Mesendoderm (in vitro differentiated cells): ENCODE data around the gene NEK10.

ENCODE experiments used
- DNase-seq: peaks from one replicate; pipeline ENCODE4 v3.0.0; 2013
- H2AK5ac ChIP-seq: 2 replicates; pipeline ENCODE4 v1.6.1; 2013; ENCODE audit warnings: low read length, inconsistent platforms
- H2BK120ac ChIP-seq: 2 replicates; pipeline ENCODE4 v1.6.1; 2013; ENCODE audit warnings: low read depth, mild to moderate bottlenecking, low read length, moderate library complexity, mixed read lengths
- H2BK15ac ChIP-seq: replicated peaks from 2 replicates; pipeline ENCODE4 v1.6.1; 2013; ENCODE audit warnings: low read depth, mild to moderate bottlenecking, moderate library complexity
- H2BK5ac ChIP-seq: 2 replicates; pipeline ENCODE4 v1.6.1; 2013; ENCODE audit warnings: low read length, inconsistent platforms
- H3K18ac ChIP-seq: 2 replicates; pipeline ENCODE4 v1.6.1; 2013; ENCODE audit warnings: mild to moderate bottlenecking, low read length, mixed read lengths
- H3K23ac ChIP-seq: one replicate; pipeline ENCODE4 v1.6.1; 2013; ENCODE audit warnings: low read length
- H3K27ac ChIP-seq: 2 replicates; pipeline ENCODE4 v1.5.1; 2013; ENCODE audit warnings: low read depth, mild to moderate bottlenecking, inconsistent platforms, low read length, moderate library complexity
- H3K27me3 ChIP-seq: 2 replicates; pipeline ENCODE4 v1.6.1; 2013; ENCODE audit warnings: low read length, control low read depth, mild to moderate bottlenecking, inconsistent platforms; ENCODE audit not compliant: insufficient read depth, poor library complexity
- H3K36me3 ChIP-seq: 2 replicates; pipeline ENCODE4 v1.6.1; 2013; ENCODE audit warnings: low read length, inconsistent platforms; ENCODE audit not compliant: control insufficient read depth, insufficient read depth
- H3K4ac ChIP-seq: one replicate; pipeline ENCODE4 v1.6.1; 2013; ENCODE audit warnings: low read depth, mild to moderate bottlenecking, low read length, moderate library complexity
- H3K4me1 ChIP-seq: 2 replicates; pipeline ENCODE4 v1.6.1; 2013; ENCODE audit warnings: low read depth, low read length, inconsistent platforms; ENCODE audit not compliant: control insufficient read depth
- H3K4me2 ChIP-seq: 2 replicates; pipeline ENCODE4 v1.6.1; 2013; ENCODE audit warnings: low read length
- H3K4me3 ChIP-seq: 2 replicates; pipeline ENCODE4 v1.5.1; 2013; ENCODE audit warnings: mild to moderate bottlenecking, low read length
- H3K56ac ChIP-seq: one replicate; pipeline ENCODE4 v1.6.1; 2013; ENCODE audit warnings: low read length
- H3K79me1 ChIP-seq: 2 replicates; pipeline ENCODE4 v1.6.1; 2013; ENCODE audit warnings: low read length, inconsistent platforms
- H3K79me2 ChIP-seq: 2 replicates; pipeline ENCODE4 v1.6.1; 2013; ENCODE audit warnings: mild to moderate bottlenecking, low read length; ENCODE audit not compliant: control insufficient read depth, insufficient read depth
- H3K9ac ChIP-seq: 2 replicates; pipeline ENCODE4 v1.6.1; 2013; ENCODE audit warnings: low read length, inconsistent platforms
- H4K5ac ChIP-seq: one replicate; pipeline ENCODE4 v1.6.1; 2013; ENCODE audit warnings: low read length
- H4K8ac ChIP-seq: one replicate; pipeline ENCODE4 v1.6.1; 2013; ENCODE audit warnings: low read depth, mild to moderate bottlenecking, control low read depth, low read length, moderate library complexity
- WGBS: extraction: QIAGEN DNeasy Blood & Tissue Kit; methylation state at CpG from one replicate; pipeline ENCODE4 v1.1.7; 2013; ENCODE audit warnings: low lambda C conversion rate, missing lambda C conversion rate; ENCODE audit not compliant: insufficient coverage; ENCODE audit errors: extremely low coverage; 5-methylcytosine and 5-hydroxymethylcytosine counted together

NEK10 gene

GRCh38 chr3:27376109-27376772 is 7.1 kb upstream of the NEK10 start:
- no peak for DNase-seq
- no peak overlapping the region for H3K27ac ChIP-seq
- H4K5ac ChIP-seq = no peak overlapping the region
- H4K8ac ChIP-seq = no peak overlapping the region
- H3K18ac ChIP-seq = no peak overlapping the region
- H2BK5ac ChIP-seq = no peak overlapping the region
- H3K4me2 ChIP-seq = no peak overlapping the region
- no peak overlapping the region for H3K4ac ChIP-seq
- no peaks in the 10 kb centered on the region for H3K79me2 ChIP-seq
- H3K4me1 ChIP-seq = no peaks in the 10 kb centered on the region
- no peak overlapping the region for H3K56ac ChIP-seq
- H3K23ac ChIP-seq = no peak overlapping the region
- no peaks in the 10 kb centered on the region for H3K36me3 ChIP-seq
- no peak overlapping the region for H2BK15ac ChIP-seq
- no peak overlapping the region for H2AK5ac ChIP-seq
- no peak overlapping the region for H3K4me3 ChIP-seq
- no CpG with 5 or more reads among the region's 6 CpGs for WGBS
- no peaks in the 10 kb centered on the region for H3K79me1 ChIP-seq
- H3K27me3 ChIP-seq = no peaks in the 10 kb centered on the region
- no peak overlapping the region for H2BK120ac ChIP-seq
- H3K9ac ChIP-seq = no peak overlapping the region

GRCh38 chr3:27366062-27366591 is 3.1 kb downstream of the NEK10 start:
- WGBS = no CpG with 5 or more reads among the region's 1 CpG
- DNase-seq = no peak
- H3K4ac ChIP-seq = no peak overlapping the region

GRCh38 chr3:27360113-27361078 is 8.8 kb downstream of the NEK10 start:
- H3K56ac ChIP-seq = no peak overlapping the region
- H3K4ac ChIP-seq = no peak overlapping the region
- H2AK5ac ChIP-seq = no peak overlapping the region
- no peaks in the 10 kb centered on the region for H3K79me2 ChIP-seq
- WGBS = no CpG with 5 or more reads among the region's 7 CpGs
- H2BK15ac ChIP-seq = no peak overlapping the region
- no peaks in the 10 kb centered on the region for H3K79me1 ChIP-seq
- no peaks in the 10 kb centered on the region for H3K4me1 ChIP-seq
- H3K23ac ChIP-seq = no peak overlapping the region
- no peak overlapping the region for H2BK5ac ChIP-seq
- no peak overlapping the region for H2BK120ac ChIP-seq
- H3K4me2 ChIP-seq = no peak overlapping the region
- no peak overlapping the region for H3K18ac ChIP-seq
- no peak for DNase-seq
- no peak overlapping the region for H3K27ac ChIP-seq
- no peaks in the 10 kb centered on the region for H3K36me3 ChIP-seq
- H4K5ac ChIP-seq = no peak overlapping the region
- no peak overlapping the region for H3K4me3 ChIP-seq
- H3K27me3 ChIP-seq = no peaks in the 10 kb centered on the region
- H3K9ac ChIP-seq = no peak overlapping the region
- no peak overlapping the region for H4K8ac ChIP-seq

More at GRCh38 chr3:27366062-27366591, 3.1 kb downstream of the NEK10 start:
- no peaks in the 10 kb centered on the region for H3K79me1 ChIP-seq
- no peak overlapping the region for H3K18ac ChIP-seq
- no peak overlapping the region for H2AK5ac ChIP-seq
- no peak overlapping the region for H3K9ac ChIP-seq
- no peak overlapping the region for H2BK5ac ChIP-seq
- H3K79me2 ChIP-seq = no peaks in the 10 kb centered on the region
- no peak overlapping the region for H3K27ac ChIP-seq
- no peak overlapping the region for H2BK120ac ChIP-seq
- H3K23ac ChIP-seq = no peak overlapping the region
- H4K8ac ChIP-seq = no peak overlapping the region
- H3K56ac ChIP-seq = no peak overlapping the region
- H3K36me3 ChIP-seq = no peaks in the 10 kb centered on the region
- H3K4me2 ChIP-seq = no peak overlapping the region
- no peaks in the 10 kb centered on the region for H3K27me3 ChIP-seq
- no peak overlapping the region for H3K4me3 ChIP-seq
- no peak overlapping the region for H4K5ac ChIP-seq
- no peaks in the 10 kb centered on the region for H3K4me1 ChIP-seq
- no peak overlapping the region for H2BK15ac ChIP-seq

- Histone ChIP-seq H3K27ac (no peak overlapping the region), H3K79me2 (no peaks in the 10 kb centered on the region), H3K4ac (no peak overlapping the region), H3K56ac (no peak overlapping the region), H3K23ac (no peak overlapping the region), H3K27me3 (no peaks in the 10 kb centered on the region), H4K5ac (no peak overlapping the region), H2BK5ac (no peak overlapping the region), H3K18ac (no peak overlapping the region), H2BK15ac (no peak overlapping the region), H2BK120ac (no peak overlapping the region), H3K4me3 (no peak overlapping the region), H2AK5ac (no peak overlapping the region), H3K4me2 (no peak overlapping the region), H3K4me1 (no peaks in the 10 kb centered on the region), H3K9ac (no peak overlapping the region), H3K79me1 (no peaks in the 10 kb centered on the region), H3K36me3 (no peaks in the 10 kb centered on the region), H4K8ac (no peak overlapping the region)
- whole genome bisulfite sequencing = no CpG with 5 or more reads among the region's 3 CpGs
- no peak for DNase-seq
Measured at GRCh38 chr3:27358372-27358771, 10.8 kb downstream of the NEK10 start.

GRCh38 chr3:27357665-27358258 is 11.4 kb downstream of the NEK10 start:
- no peak overlapping the region for H3K4me3 ChIP-seq
- H2BK15ac ChIP-seq = no peak overlapping the region
- H3K4me2 ChIP-seq = no peak overlapping the region
- DNase-seq = peak; percentile 76
- H3K27ac ChIP-seq = no peak overlapping the region
- no peaks in the 10 kb centered on the region for H3K79me2 ChIP-seq
- no peak overlapping the region for H2BK5ac ChIP-seq
- H4K8ac ChIP-seq = no peak overlapping the region
- H2BK120ac ChIP-seq = no peak overlapping the region
- H3K79me1 ChIP-seq = no peaks in the 10 kb centered on the region
- no CpG with 5 or more reads among the region's 1 CpG for WGBS
- no peak overlapping the region for H3K9ac ChIP-seq
- H3K18ac ChIP-seq = no peak overlapping the region
- no peak overlapping the region for H3K4ac ChIP-seq
- H3K27me3 ChIP-seq = no peaks in the 10 kb centered on the region
- H4K5ac ChIP-seq = no peak overlapping the region
- H3K56ac ChIP-seq = no peak overlapping the region
- no peaks in the 10 kb centered on the region for H3K36me3 ChIP-seq
- H3K23ac ChIP-seq = no peak overlapping the region
- no peaks in the 10 kb centered on the region for H3K4me1 ChIP-seq
- H2AK5ac ChIP-seq = no peak overlapping the region
